ENCODE measurements around the gene TTLL7. TPM values are rescaled to one million over a fixed set of nuclear protein-coding genes. Genes with fewer than 3 reads are reported as not detected.

TTLL7 gene
- total and polyA plus RNA-seq, 9 donors = 14.0 to 35.0 (median 22.1) TPM

Other genes with a start within 250 kb of the TTLL7 start
- 17.9 TPM for gene PRKACB, start 145.1 kb upstream of the TTLL7 start, total RNA-seq
- gene PRKACB, start 145.1 kb upstream of the TTLL7 start, polyA plus RNA-seq (ENCODE audit: insufficient read depth in 1 of 8, insufficient read length in 8 of 8, low replicate concordance in 1 of 8) = 10 to 100 TPM; 17.5 to 30.1 (median 22.3) TPM